ENCODE measurements around the gene MFSD1. TPM values are rescaled to one million over a fixed set of nuclear protein-coding genes. Genes with fewer than 3 reads are reported as not detected.
"Not testable (repeated sequence)": the region's sequence is repeated elsewhere in the genome, so short reads cannot be mapped to it uniquely, and the experiment has no call there.

The MFSD1 gene
- total and polyA plus RNA-seq, 2 of the 4 experiments (the other 2 are of a cell fraction), result 50.4 to 64.2 TPM

DNA sequence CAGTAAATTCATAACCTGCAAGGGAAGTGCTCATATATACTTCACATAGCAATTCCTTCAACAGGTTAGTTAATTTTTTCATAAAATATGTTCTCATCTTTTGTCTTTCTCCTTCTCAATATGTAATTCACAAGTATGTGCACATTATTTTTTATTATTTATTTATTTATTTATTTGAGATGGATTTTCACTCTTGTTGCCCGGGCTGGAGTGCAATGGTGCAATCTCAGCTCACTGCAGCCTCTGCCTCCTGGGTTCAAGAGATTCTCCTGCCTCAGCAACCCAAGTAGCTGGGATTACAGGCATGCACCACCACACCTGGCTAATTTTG is 10.3 kb upstream of the MFSD1 start:
- POLR2A ChIA-PET (ENCODE audit: unreplicated experiment), result interaction anchor here (0.6 kb wide), 1 partner anchor 33 kb away, joined by 3 read pairs; no protein-coding TSS in a partner anchor
- H3K4me3 ChIP-seq (ENCODE audit: insufficient read depth, low read depth, low read length); H3K36me3 ChIP-seq (ENCODE audit: control insufficient read depth, insufficient read depth, low read length); H3K4ac ChIP-seq (ENCODE audit: low read depth, low read length); H2BK15ac ChIP-seq (ENCODE audit: low read depth, low read length); H3K27ac ChIP-seq (ENCODE audit: insufficient read depth, low read length); DNase-seq; H3K56ac ChIP-seq (ENCODE audit: extremely low read depth, insufficient read depth, low read length); H2AFZ ChIP-seq (replicated peaks; ENCODE audit: low read length, poor library complexity); ATAC-seq (ENCODE audit: low read depth); dilution Hi-C loops (cut with HindIII; ENCODE audit: low sequenced_read_pairs, unreplicated experiment); H2AK9ac ChIP-seq (replicated peaks; ENCODE audit: low read depth, low read length, poor library complexity); H3K23ac ChIP-seq (ENCODE audit: low read depth, low read length); H4K5ac ChIP-seq (ENCODE audit: low read depth, low read length); H2BK5ac ChIP-seq (ENCODE audit: low read depth, low read length, poor library complexity, severe bottlenecking); H2BK20ac ChIP-seq (ENCODE audit: low read depth, low read length); H4K8ac ChIP-seq (ENCODE audit: low read depth in 2 of 2, low read length in 2 of 2); H3K14ac ChIP-seq (replicated peaks; ENCODE audit: low read depth, low read length); H4K91ac ChIP-seq (ENCODE audit: insufficient read depth, low read depth, low read length); BruUV-seq (replicated peaks); H3K18ac ChIP-seq (ENCODE audit: low read depth, low read length); H3K27me3 ChIP-seq (ENCODE audit: control insufficient read depth, insufficient read depth, low read length); H3K9me3 ChIP-seq (ENCODE audit: control insufficient read depth, insufficient read depth, low read length); H3K9me1 ChIP-seq (ENCODE audit: insufficient read depth, low read length); H2BK120ac ChIP-seq (ENCODE audit: low read depth, low read length); H4K20me1 ChIP-seq (ENCODE audit: insufficient read depth, low read length); H3K4me2 ChIP-seq (ENCODE audit: low read depth, low read length); H3K79me1 ChIP-seq (ENCODE audit: low read depth in 1 of 2, low read length in 2 of 2); H3K4me1 ChIP-seq (ENCODE audit: control insufficient read depth, insufficient read depth, low read length); H2AK5ac ChIP-seq (ENCODE audit: low read depth, low read length); H3K9ac ChIP-seq (ENCODE audit: low read depth, low read length): not testable (repeated sequence)
- WGBS, 2 experiments (ENCODE audit: extremely low coverage in 2 of 2, insufficient read length in 1 of 2), result no CpG with 5 or more reads among the region's 1 CpG
- in situ Hi-C loops (cut with MboI; ENCODE audit: low sequenced_read_pairs) (loop anchor here (5.0 to 25.0 kb wide), 4 partner anchors 64 to 679 kb away; partner anchors contain the start of genes RSRC1 and SHOX2), intact Hi-C loops (cut with micrococcal nuclease) (loop anchor here (1.0 to 10.0 kb wide), 2 partner anchors 252 to 1257 kb away; no protein-coding TSS in a partner anchor)
- CTCF ChIA-PET, result interaction anchor here (0.6 to 4.1 kb wide), 8 partner anchors 9 to 357 kb away, joined by 3 to 69 read pairs (median 4); no protein-coding TSS in a partner anchor

Measured in IMR-90 (cell line).